ENCODE measurements around the gene NT5DC1. TPM values are rescaled to one million over a fixed set of nuclear protein-coding genes. Genes with fewer than 3 reads are reported as not detected.

Gene NT5DC1
- total and polyA plus RNA-seq, 5 donors from 2014 or later: 32.4 to 80.2 (median 66.3) TPM

GRCh38 chr6:116064666-116065065 is 36.0 kb upstream of the NT5DC1 start:
- no peak overlapping the region for H3K27ac ChIP-seq (ENCODE audit: insufficient read depth, low read length, poor library complexity, severe bottlenecking)
- ATAC-seq (ENCODE audit: low read depth in 2 of 2) (no peak), DNase-seq (no peak)
- no peaks in the 10 kb centered on the region for H3K9me3 ChIP-seq (ENCODE audit: control insufficient read depth in 2 of 2, low read length in 2 of 2)
- H3K27me3 ChIP-seq (ENCODE audit: control insufficient read depth, insufficient read depth, low read length): peaks cover 4% of the 10 kb centered on the region
- Mint-ChIP-seq H3K27ac (no peak overlapping the region), H3K27me3 (peaks cover 13% of the 10 kb centered on the region), H3K9me3 (peaks cover 0 to 3% (median 0%) of the 10 kb centered on the region in 7 donors), H3K4me1 (no peaks in the 10 kb centered on the region), H3K4me3 (no peak overlapping the region), H3K36me3 (no peaks in the 10 kb centered on the region)
- H3K36me3 ChIP-seq (ENCODE audit: control insufficient read depth, insufficient read depth, low read length): no peaks in the 10 kb centered on the region
- H3K4me1 ChIP-seq (ENCODE audit: control insufficient read depth, insufficient read depth, low read length, poor library complexity, severe bottlenecking): no peaks in the 10 kb centered on the region
- H3K4me3 ChIP-seq (ENCODE audit: low read depth, low read length): no peak overlapping the region

GRCh38 chr6:116066789-116067188 is 33.9 kb upstream of the NT5DC1 start:
- Histone ChIP-seq H3K27ac (ENCODE audit: insufficient read depth, low read length, poor library complexity, severe bottlenecking) (no peak overlapping the region), H3K4me3 (ENCODE audit: low read depth, low read length) (no peak overlapping the region), H3K9me3 (ENCODE audit: control insufficient read depth in 2 of 2, low read length in 2 of 2) (no peaks in the 10 kb centered on the region), H3K36me3 (ENCODE audit: control insufficient read depth, insufficient read depth, low read length) (no peaks in the 10 kb centered on the region), H3K4me1 (ENCODE audit: control insufficient read depth, insufficient read depth, low read length, poor library complexity, severe bottlenecking) (no peaks in the 10 kb centered on the region), H3K27me3 (ENCODE audit: control insufficient read depth, insufficient read depth, low read length) (peaks cover 4% of the 10 kb centered on the region)
- ATAC-seq (ENCODE audit: low read depth in 2 of 2): no peak
- no peak overlapping the region for H3K4me3 Mint-ChIP-seq
- no peaks in the 10 kb centered on the region for H3K4me1 Mint-ChIP-seq
- no peak overlapping the region for H3K27ac Mint-ChIP-seq
- peaks cover 0 to 3% (median 0%) of the 10 kb centered on the region in 7 donors for H3K9me3 Mint-ChIP-seq
- no peaks in the 10 kb centered on the region for H3K36me3 Mint-ChIP-seq
- DNase-seq: no peak
- H3K27me3 Mint-ChIP-seq: peaks cover 11% of the 10 kb centered on the region

DNA sequence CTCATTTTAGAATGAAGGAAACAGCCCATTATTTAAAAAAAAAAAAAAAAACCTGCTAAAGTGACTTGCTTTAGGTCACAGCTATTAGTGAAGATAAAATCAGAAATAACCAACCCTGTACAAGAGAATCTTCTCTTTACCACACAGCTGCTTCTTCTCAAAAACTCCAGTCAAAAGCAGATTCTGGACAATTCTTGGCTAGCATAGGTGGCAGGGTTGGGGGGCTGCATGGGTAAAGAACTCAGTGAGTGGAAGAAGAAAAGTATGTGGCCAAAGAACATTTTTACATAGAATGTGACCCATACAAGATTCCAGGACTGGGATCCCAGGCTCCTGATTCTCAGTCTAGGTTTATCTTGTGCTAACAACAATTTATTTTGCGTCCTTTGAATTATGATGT is 30.6 kb upstream of the NT5DC1 start:
- H3K27ac Mint-ChIP-seq: no peak overlapping the region
- H3K9me3 ChIP-seq (ENCODE audit: control insufficient read depth in 2 of 2, low read length in 2 of 2): no peaks in the 10 kb centered on the region
- H3K36me3 ChIP-seq (ENCODE audit: control insufficient read depth, insufficient read depth, low read length): no peaks in the 10 kb centered on the region
- no peaks in the 10 kb centered on the region for H3K36me3 Mint-ChIP-seq
- H3K9me3 Mint-ChIP-seq: no peaks in the 10 kb centered on the region
- peaks cover 10% of the 10 kb centered on the region for H3K27me3 Mint-ChIP-seq
- H3K4me3 ChIP-seq (ENCODE audit: low read depth, low read length): no peak overlapping the region
- no peaks in the 10 kb centered on the region for H3K4me1 Mint-ChIP-seq
- H3K4me3 Mint-ChIP-seq: no peak overlapping the region
- ATAC-seq (ENCODE audit: low read depth in 2 of 2) (no peak), DNase-seq (no peak)
- H3K27ac ChIP-seq (ENCODE audit: insufficient read depth, low read length, poor library complexity, severe bottlenecking): no peak overlapping the region
- no peaks in the 10 kb centered on the region for H3K4me1 ChIP-seq (ENCODE audit: control insufficient read depth, insufficient read depth, low read length, poor library complexity, severe bottlenecking)
- peaks cover 2% of the 10 kb centered on the region for H3K27me3 ChIP-seq (ENCODE audit: control insufficient read depth, insufficient read depth, low read length)

- Mint-ChIP-seq H3K4me1 (no peaks in the 10 kb centered on the region), H3K27ac (no peak overlapping the region), H3K9me3 (no peaks in the 10 kb centered on the region), H3K27me3 (peaks cover 10% of the 10 kb centered on the region), H3K4me3 (no peak overlapping the region), H3K36me3 (no peaks in the 10 kb centered on the region)
- Histone ChIP-seq H3K27me3 (ENCODE audit: control insufficient read depth, insufficient read depth, low read length) (peaks cover 2% of the 10 kb centered on the region), H3K4me3 (ENCODE audit: low read depth, low read length) (no peak overlapping the region), H3K4me1 (ENCODE audit: control insufficient read depth, insufficient read depth, low read length, poor library complexity, severe bottlenecking) (no peaks in the 10 kb centered on the region), H3K9me3 (ENCODE audit: control insufficient read depth in 2 of 2, low read length in 2 of 2) (no peaks in the 10 kb centered on the region), H3K36me3 (ENCODE audit: control insufficient read depth, insufficient read depth, low read length) (no peaks in the 10 kb centered on the region), H3K27ac (ENCODE audit: insufficient read depth, low read length, poor library complexity, severe bottlenecking) (no peak overlapping the region)
- DNase-seq (no peak), ATAC-seq (ENCODE audit: low read depth in 2 of 2) (no peak)
Observed at GRCh38 chr6:116070616-116071389, 29.9 kb upstream of the NT5DC1 start.

GRCh38 chr6:116072368-116072767 is 28.3 kb upstream of the NT5DC1 start:
- Mint-ChIP-seq H3K4me3 (no peak overlapping the region), H3K4me1 (no peaks in the 10 kb centered on the region), H3K9me3 (no peaks in the 10 kb centered on the region), H3K27me3 (peaks cover 8% of the 10 kb centered on the region), H3K36me3 (no peaks in the 10 kb centered on the region), H3K27ac (no peak overlapping the region)
- no peaks in the 10 kb centered on the region for H3K9me3 ChIP-seq (ENCODE audit: control insufficient read depth in 2 of 2, low read length in 2 of 2)
- H3K36me3 ChIP-seq (ENCODE audit: control insufficient read depth, insufficient read depth, low read length): no peaks in the 10 kb centered on the region
- H3K27ac ChIP-seq (ENCODE audit: insufficient read depth, low read length, poor library complexity, severe bottlenecking): no peak overlapping the region
- DNase-seq (peak in 1 of 3 donors; percentile 8), ATAC-seq (ENCODE audit: low read depth in 2 of 2) (no peak)
- no peak overlapping the region for H3K4me3 ChIP-seq (ENCODE audit: low read depth, low read length)
- peaks cover 2% of the 10 kb centered on the region for H3K27me3 ChIP-seq (ENCODE audit: control insufficient read depth, insufficient read depth, low read length)
- no peaks in the 10 kb centered on the region for H3K4me1 ChIP-seq (ENCODE audit: control insufficient read depth, insufficient read depth, low read length, poor library complexity, severe bottlenecking)

DNA sequence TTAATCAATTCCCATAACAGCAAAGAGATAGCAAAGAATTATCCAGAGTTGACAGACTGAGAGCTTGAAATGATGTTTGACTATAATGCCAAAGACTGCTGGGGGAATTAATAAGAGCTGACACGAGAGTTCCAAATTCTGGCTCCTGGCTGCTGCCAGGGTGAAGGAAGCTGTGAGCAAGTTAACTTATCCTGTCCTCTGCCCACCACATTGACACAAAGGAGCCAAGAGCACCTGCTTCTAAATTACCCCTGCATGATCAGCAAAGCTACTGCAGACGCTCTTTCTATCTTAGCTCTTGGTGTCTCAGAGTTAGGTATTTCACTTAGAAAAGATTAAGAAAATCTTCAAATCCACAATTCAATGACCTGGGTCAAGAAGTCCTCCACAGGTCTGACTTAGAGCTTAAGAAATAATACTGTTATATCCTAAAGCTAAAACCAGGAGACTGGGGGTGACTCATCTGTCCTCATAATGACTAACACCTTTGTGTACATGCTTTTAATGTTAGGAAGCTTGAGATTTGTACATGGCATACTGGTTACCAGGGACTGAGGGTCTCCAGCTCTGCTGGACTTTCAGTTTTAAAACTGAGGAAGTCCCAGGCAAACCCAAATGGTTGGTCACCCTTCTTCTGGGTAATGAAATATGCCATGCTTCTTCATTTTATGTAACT is 26.8 kb upstream of the NT5DC1 start:
- H3K36me3 ChIP-seq (ENCODE audit: control insufficient read depth, insufficient read depth, low read length): no peaks in the 10 kb centered on the region
- Mint-ChIP-seq H3K4me3 (no peak overlapping the region), H3K4me1 (no peaks in the 10 kb centered on the region), H3K9me3 (no peaks in the 10 kb centered on the region), H3K36me3 (no peaks in the 10 kb centered on the region), H3K27ac (no peak overlapping the region), H3K27me3 (peaks cover 8% of the 10 kb centered on the region)
- H3K4me3 ChIP-seq (ENCODE audit: low read depth, low read length): no peak overlapping the region
- ATAC-seq (ENCODE audit: low read depth in 2 of 2) (no peak), DNase-seq (no peak)
- no peaks in the 10 kb centered on the region for H3K9me3 ChIP-seq (ENCODE audit: control insufficient read depth in 2 of 2, low read length in 2 of 2)
- no peak overlapping the region for H3K27ac ChIP-seq (ENCODE audit: insufficient read depth, low read length, poor library complexity, severe bottlenecking)
- H3K27me3 ChIP-seq (ENCODE audit: control insufficient read depth, insufficient read depth, low read length): no peaks in the 10 kb centered on the region
- H3K4me1 ChIP-seq (ENCODE audit: control insufficient read depth, insufficient read depth, low read length, poor library complexity, severe bottlenecking): no peaks in the 10 kb centered on the region

- no peak overlapping the region for H3K4me3 Mint-ChIP-seq
- Histone ChIP-seq H3K36me3 (ENCODE audit: control insufficient read depth, insufficient read depth, low read length) (no peaks in the 10 kb centered on the region), H3K9me3 (ENCODE audit: control insufficient read depth in 2 of 2, low read length in 2 of 2) (no peaks in the 10 kb centered on the region), H3K4me1 (ENCODE audit: control insufficient read depth, insufficient read depth, low read length, poor library complexity, severe bottlenecking) (no peaks in the 10 kb centered on the region), H3K4me3 (ENCODE audit: low read depth, low read length) (no peak overlapping the region), H3K27ac (ENCODE audit: insufficient read depth, low read length, poor library complexity, severe bottlenecking) (no peak overlapping the region), H3K27me3 (ENCODE audit: control insufficient read depth, insufficient read depth, low read length) (no peaks in the 10 kb centered on the region)
- peaks cover 8% of the 10 kb centered on the region for H3K27me3 Mint-ChIP-seq
- ATAC-seq (ENCODE audit: low read depth in 2 of 2) (no peak), DNase-seq (no peak)
- H3K9me3 Mint-ChIP-seq: no peaks in the 10 kb centered on the region
- H3K27ac Mint-ChIP-seq: no peak overlapping the region
- H3K4me1 Mint-ChIP-seq: no peaks in the 10 kb centered on the region
- H3K36me3 Mint-ChIP-seq: no peaks in the 10 kb centered on the region
Observed at GRCh38 chr6:116074732-116075390, 25.8 kb upstream of the NT5DC1 start.

Data from CD4-positive, CD25-positive, alpha-beta regulatory T cell (primary cell).